HEK293T (cell line): ENCODE measurements around the gene ZNF396.

Source experiments
- CTCF ChIA-PET: fragments of 350-600 bp; formaldehyde crosslinking; extraction: SDS; loops from one replicate; lab custom pipeline; 2021; ENCODE audit warnings: antibody characterized with exemption, inconsistent platforms; lab: Yijun Ruan, JAX
- POLR2A ChIA-PET: fragments of 350-600 bp; formaldehyde crosslinking; extraction: SDS; loops from one replicate; lab custom pipeline; 2020; ENCODE audit warnings: antibody characterized with exemption, inconsistent platforms; lab: Yijun Ruan, JAX
- DNase-seq: peaks from one replicate; pipeline ENCODE4 v3.0.0; 2012; ENCODE audit warnings: mixed read lengths; ENCODE audit errors: extremely low spot score
- CTBP1 ChIP-seq: fragments of 450-650 bp; IDR thresholded peaks from 2 replicates; pipeline ENCODE4 v1.6.1; 2016; ENCODE audit warnings: borderline replicate concordance
- FOXK2 ChIP-seq: fragments of 450-650 bp; IDR thresholded peaks from 2 replicates; pipeline ENCODE4 v1.6.1; 2016; ENCODE audit warnings: mild to moderate bottlenecking
- HDGF ChIP-seq: fragments of 450-650 bp; IDR thresholded peaks from 2 replicates; pipeline ENCODE4 v1.6.1; 2017; ENCODE audit warnings: antibody characterized with exemption, borderline replicate concordance
- L3MBTL2 ChIP-seq: fragments of 450-650 bp; conservative IDR thresholded peaks from 2 replicates; pipeline ENCODE4 v1.6.1; 2016; ENCODE audit warnings: mild to moderate bottlenecking
- LEF1 ChIP-seq: fragments of 450-650 bp; IDR thresholded peaks from 2 replicates; pipeline ENCODE4 v1.6.1; 2017; ENCODE audit warnings: mild to moderate bottlenecking, borderline replicate concordance
- NFRKB ChIP-seq: fragments of 450-650 bp; IDR thresholded peaks from 2 replicates; pipeline ENCODE4 v1.6.1; 2016; ENCODE audit warnings: mild to moderate bottlenecking, moderate library complexity
- PKNOX1 ChIP-seq: fragments of 450-650 bp; IDR thresholded peaks from 2 replicates; pipeline ENCODE4 v1.6.1; 2016
- SP1 ChIP-seq: fragments of 450-650 bp; IDR thresholded peaks from 2 replicates; pipeline ENCODE4 v1.6.1; 2017
- TARDBP ChIP-seq: fragments of 450-650 bp; IDR thresholded peaks from 2 replicates; pipeline ENCODE4 v1.6.1; 2016
- ZNF384 ChIP-seq: fragments of 450-650 bp; IDR thresholded peaks from 2 replicates; pipeline ENCODE4 v1.6.1; 2016

The ZNF396 gene

DNA sequence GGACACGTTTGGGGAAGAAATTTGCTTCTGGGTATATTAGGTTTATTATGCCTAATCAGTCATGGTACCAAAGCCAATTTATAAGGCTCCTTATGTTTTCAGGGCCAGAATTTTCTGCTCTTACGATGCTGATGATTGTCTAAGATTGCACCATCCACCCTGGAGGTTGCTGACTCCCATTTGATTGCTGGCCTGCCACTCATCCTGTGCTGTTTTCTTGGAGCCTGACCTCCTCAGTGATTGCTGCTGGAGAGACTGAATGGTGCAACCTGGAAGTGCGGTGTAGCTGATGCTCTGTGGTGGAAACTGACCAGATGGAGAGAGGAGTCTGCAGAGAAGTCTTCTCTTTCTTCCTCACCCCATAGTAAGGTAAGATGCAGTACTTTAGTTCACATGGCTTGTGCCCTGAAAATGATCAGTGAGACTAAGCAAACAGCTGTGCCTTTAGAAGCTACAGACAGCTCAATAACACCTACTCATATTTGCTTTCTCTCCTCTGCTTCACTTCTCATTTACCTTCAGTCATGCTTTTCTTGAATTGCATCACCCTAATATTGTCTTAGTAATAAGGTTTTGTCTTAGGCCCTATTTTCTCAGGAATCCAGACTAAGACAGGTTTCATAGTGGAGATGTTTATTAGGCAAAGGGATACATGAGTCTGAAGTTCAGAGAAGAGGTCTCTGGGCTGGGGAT, 50.3 kb downstream of the ZNF396 start:
- TF ChIP-seq CTBP1 (no peak), PKNOX1 (peak; percentile 57; the same call in 1 of the 2 replicates), LEF1 (no peak)
- ChIA-PET CTCF (no interaction called here), POLR2A (interaction anchor here (1.1 kb wide), 1 partner anchor 18 kb away, joined by 3 read pairs; the partner anchor contains the start of gene ZNF24)
- DNase-seq: no peak

- CTCF ChIA-PET: no interaction called here
- DNase-seq: no peak
- no peak for TF ChIP-seq HDGF
- no peak for TF ChIP-seq LEF1
- TF ChIP-seq SP1: no peak
- TF ChIP-seq FOXK2: no peak
- no peak for TF ChIP-seq NFRKB
- TF ChIP-seq TARDBP: no peak
- TF ChIP-seq ZNF384: no peak
- POLR2A ChIA-PET: no interaction called here
These were observed 52.0 kb downstream of the ZNF396 start for GRCh38 chr18:35324926-35325655.

GRCh38 chr18:35322486-35323458, 54.4 kb downstream of the ZNF396 start:
- POLR2A ChIA-PET: interaction anchor here (1.5 to 2.1 kb wide), 2 partner anchors 33 to 82 kb away, joined by 3 to 5 read pairs; partner anchors contain the start of genes ZNF397 and ZSCAN30
- CTCF ChIA-PET: no interaction called here
- no peak for DNase-seq
- TF ChIP-seq L3MBTL2: no peak
- TF ChIP-seq LEF1: no peak
- TF ChIP-seq SP1: no peak
